Endothelial cell of umbilical vein (primary cell): ENCODE measurements around the gene STRBP. TPM values are rescaled to one million over a fixed set of nuclear protein-coding genes. Genes with fewer than 3 reads are reported as not detected.

Source experiments
- BruUV-seq: library from RNA; stranded (reverse); fragments of 400-500 nt; replicated peaks from 2 replicates; lab custom pipeline; 2021; lab: Mats Ljungman, UMichigan
- CTCF ChIA-PET: fragments of 300-600, 350-600 bp; sonication (Branson Sonifier 250); formaldehyde crosslinking; loops from one replicate; lab custom pipeline; 2021; ENCODE audit warnings: antibody characterized with exemption, inconsistent platforms; lab: Charles Lee
- POLR2A ChIA-PET: fragments of 300-600, 350-600 bp; sonication (Branson Sonifier 250); formaldehyde crosslinking; loops from one replicate; lab custom pipeline; 2021; ENCODE audit warnings: antibody characterized with exemption, inconsistent platforms; lab: Charles Lee
- DNase-seq: peaks from one replicate; pipeline ENCODE4 v3.0.0-alpha.2; 2011; ENCODE audit warnings: low read depth, low spot score
- FAIRE-seq: peaks from 2 replicates; lab custom pipeline; 2011; peaks lifted over from hg19 to GRCh38; lab: Jason Lieb, UNC
- H2AFZ ChIP-seq: 2 replicates; pipeline ENCODE4 v1.6.0; 2012; ENCODE audit warnings: low read depth, low read length, control low read depth, inconsistent platforms
- H3K27ac ChIP-seq: 2 replicates; pipeline ENCODE4 v1.5.1; 2011; ENCODE audit warnings: low read depth, mild to moderate bottlenecking, control low read depth, low read length, moderate library complexity; ENCODE audit not compliant: insufficient read depth
- H3K27me3 ChIP-seq, 2 experiments: 2 replicates each; pipeline versions ENCODE4 v1.6.0 to v1.6.1; 2011; ENCODE audit warnings: low read length in 2 of 2, mixed read lengths in 1 of 2; ENCODE audit not compliant: control insufficient read depth in 2 of 2, insufficient read depth in 2 of 2
- H3K36me3 ChIP-seq, 2 experiments: 2 replicates in 1 of 2; 3 replicates in 1 of 2; pipeline ENCODE4 v1.5.1; 2011; ENCODE audit warnings: low read length in 2 of 2, mild to moderate bottlenecking in 1 of 2, moderate library complexity in 1 of 2; ENCODE audit not compliant: control insufficient read depth in 2 of 2, insufficient read depth in 2 of 2; ENCODE audit errors: extremely low read depth in 1 of 2
- H3K4me1 ChIP-seq: 3 replicates; pipeline ENCODE4 v1.5.1; 2011; ENCODE audit warnings: mild to moderate bottlenecking, low read length; ENCODE audit not compliant: control insufficient read depth, insufficient read depth; ENCODE audit errors: extremely low read depth
- H3K4me2 ChIP-seq: 2 replicates; pipeline ENCODE4 v1.6.1; 2011; ENCODE audit warnings: low read length, control low read depth, mixed read lengths; ENCODE audit not compliant: insufficient read depth
- H3K4me3 ChIP-seq, 3 experiments: fragments of 200-600 bp in 1 of 3; sonication (generic), shearing (Covaris generic) in 1 of 3; replicated peaks in 1 of 3; 2 replicates each; pipeline ENCODE4 v1.5.1; 2011 to 2016; ENCODE audit warnings: control low read depth in 3 of 3, low read length in 3 of 3, mild to moderate bottlenecking in 2 of 3, inconsistent platforms in 1 of 3, low read depth in 1 of 3, moderate library complexity in 1 of 3; ENCODE audit not compliant: insufficient read depth in 1 of 3
- H3K79me2 ChIP-seq: 2 replicates; pipeline ENCODE4 v1.6.0; 2012; ENCODE audit warnings: low read length, inconsistent platforms; ENCODE audit not compliant: control insufficient read depth, insufficient read depth
- H3K9ac ChIP-seq: replicated peaks from 2 replicates; pipeline ENCODE3; 2011; ENCODE audit warnings: low read length, control low read depth; ENCODE audit not compliant: insufficient read depth; ENCODE audit errors: extremely low read depth
- H3K9me1 ChIP-seq: replicated peaks from 3 replicates; pipeline ENCODE4 v1.6.0; 2011; ENCODE audit warnings: mild to moderate bottlenecking, low read length; ENCODE audit not compliant: control insufficient read depth, insufficient read depth; ENCODE audit errors: extremely low read depth
- H3K9me3 ChIP-seq: replicated peaks from 2 replicates; pipeline ENCODE4 v1.5.1; 2012; ENCODE audit warnings: low read length, inconsistent platforms; ENCODE audit not compliant: control insufficient read depth, insufficient read depth
- H4K20me1 ChIP-seq: replicated peaks from 2 replicates; pipeline ENCODE3; 2011; ENCODE audit warnings: mild to moderate bottlenecking, low read length; ENCODE audit not compliant: control insufficient read depth, insufficient read depth; ENCODE audit errors: extremely low read depth
- CTCF ChIP-seq, 2 donors: IDR thresholded peaks; 1 replicate in 1 of 2; 2 replicates in 1 of 2; pipeline ENCODE4 v1.5.1; 2011; ENCODE audit warnings: low read length in 2 of 2, mild to moderate bottlenecking in 2 of 2, moderate library complexity in 2 of 2, control low read depth in 1 of 2, inconsistent platforms in 1 of 2, low read depth in 1 of 2; ENCODE audit not compliant: insufficient read depth in 1 of 2; ENCODE audit errors: extremely low read depth in 1 of 2
- EZH2 ChIP-seq: IDR thresholded peaks from 2 replicates; pipeline ENCODE4 v1.6.1; 2012; ENCODE audit warnings: borderline replicate concordance, low read depth, mild to moderate bottlenecking, moderate library complexity, low read length, inconsistent platforms; ENCODE audit not compliant: severe bottlenecking
- FOS ChIP-seq: IDR thresholded peaks from 2 replicates; pipeline ENCODE4 v1.6.1; 2011; ENCODE audit warnings: mild to moderate bottlenecking, low read length, moderate library complexity, borderline replicate concordance; ENCODE audit not compliant: insufficient read depth
- GATA2 ChIP-seq: IDR thresholded peaks from 2 replicates; pipeline ENCODE4 v1.7.0; 2011; ENCODE audit warnings: low read depth, mild to moderate bottlenecking, moderate library complexity, mixed read lengths, low read length; ENCODE audit not compliant: insufficient read length, insufficient read depth
- JUN ChIP-seq: IDR thresholded peaks from 2 replicates; pipeline ENCODE4 v1.6.1; 2011; ENCODE audit warnings: borderline replicate concordance, low read depth; ENCODE audit not compliant: insufficient read length, insufficient read depth
- MAX ChIP-seq: IDR thresholded peaks from 2 replicates; pipeline ENCODE4 v1.6.1; 2011; ENCODE audit not compliant: insufficient read depth, insufficient read length
- MYC ChIP-seq: IDR thresholded peaks from one replicate; pipeline ENCODE4 v1.6.1; 2011; ENCODE audit warnings: mild to moderate bottlenecking, low read depth, low read length
- POLR2A ChIP-seq: IDR thresholded peaks from 2 replicates; pipeline ENCODE4 v1.6.1; 2012; ENCODE audit warnings: low read depth, mild to moderate bottlenecking, control low read depth, low read length
- POLR2AphosphoS5 ChIP-seq: IDR thresholded peaks from 2 replicates; pipeline ENCODE4 v1.6.1; 2012; ENCODE audit warnings: low read depth, mild to moderate bottlenecking, control low read depth, low read length, moderate library complexity; ENCODE audit not compliant: insufficient read depth
- dilution Hi-C: fragments of 300-500 bp; cut with MboI; formaldehyde crosslinking; loops from one replicate; pipeline ENCODE4 v1.15.0; 2019; ENCODE audit warnings: low sequenced_read_pairs; ENCODE audit not compliant: extremely low pct_ligation_motif_present
- intact Hi-C: fragments of 100-400 bp; cut with micrococcal nuclease; formaldehyde crosslinking; loops from one replicate; pipeline ENCODE4 v1.10.0; 2022
- polyA plus RNA-seq, 4 experiments: library from polyadenylated mRNA; depleted of rRNA in 3 of 4; stranded (reverse) in 3 of 4; unstranded in 1 of 4; fragments of >200 nt; gene quantifications; 2 replicates each; pipeline versions ENCODE4 v1.2.1 to v1.2.3, GENCODE V29; 2011 to 2012; ENCODE audit warnings: missing spikeins in 1 of 4
- total RNA-seq: library from RNA; stranded (reverse); gene quantifications from 2 replicates; pipeline ENCODE4 v1.2.3, GENCODE V29; 2021

Gene STRBP
- total and polyA plus RNA-seq, 2 donors (not counting 3 experiments of a cell fraction or from before 2014, with no cell fraction given): 7.7 to 15.4 TPM

- no peak for TF ChIP-seq EZH2
- TF ChIP-seq MAX: no peak
- no peak for TF ChIP-seq POLR2A
- TF ChIP-seq MYC: no peak
- no peak for TF ChIP-seq JUN
- no peak for TF ChIP-seq FOS
- TF ChIP-seq CTCF (IDR thresholded peaks at IDR 0.05; ENCODE audit: extremely low read depth in 1 of 2, insufficient read depth in 1 of 2, low read depth in 1 of 2, low read length in 2 of 2): no peak
- no peak for TF ChIP-seq POLR2AphosphoS5
- no peak for TF ChIP-seq GATA2
- no TSS peak for BruUV-seq
- no peak overlapping the region for H2AFZ ChIP-seq
- no peaks in the 10 kb centered on the region for H3K9me3 ChIP-seq
- no peaks in the 10 kb centered on the region for H3K36me3 ChIP-seq
- no peaks in the 10 kb centered on the region for H3K4me1 ChIP-seq
- no peaks in the 10 kb centered on the region for H3K79me2 ChIP-seq
- intact Hi-C loops: no loop called here
- dilution Hi-C loops: no loop called here
- H3K4me2 ChIP-seq: no peak overlapping the region
- CTCF ChIA-PET: no interaction called here
- no peak overlapping the region for H3K4me3 ChIP-seq
- no peaks in the 10 kb centered on the region for H4K20me1 ChIP-seq
- POLR2A ChIA-PET: no interaction called here
- no peak for DNase-seq
- H3K9me1 ChIP-seq: no peaks in the 10 kb centered on the region
- no peaks in the 10 kb centered on the region for H3K27me3 ChIP-seq
- no peak overlapping the region for H3K27ac ChIP-seq
- no peak for FAIRE-seq
- H3K9ac ChIP-seq: no peak overlapping the region
Measured at GRCh38 chr9:123196124-123196523, 72.3 kb downstream of the STRBP start.
